HepG2 (cell line): Measurements from ENCODE around the gene ATP6V0E2. TPM values are rescaled to one million over a fixed set of nuclear protein-coding genes. Genes with fewer than 3 reads are reported as not detected.
A peak's percentile ranks its signal among the peaks of the same experiment; 100 is the strongest.

Experiments
- ARNT2 ChIP-seq: sonication (generic); formaldehyde crosslinking; IDR thresholded peaks from 2 replicates; pipeline ENCODE4 v1.8.0; 2022; ENCODE audit warnings: mild to moderate bottlenecking, low read depth, missing genetic modification reagents, moderate library complexity
- DPF2 ChIP-seq: sonication (generic); formaldehyde crosslinking; IDR thresholded peaks from 2 replicates; pipeline ENCODE4 v1.4.0; 2020; ENCODE audit warnings: mild to moderate bottlenecking, low read depth, missing genetic modification reagents, borderline replicate concordance
- FIP1L1 ChIP-seq: fragments of 200-400 bp; formaldehyde crosslinking; IDR thresholded peaks from 2 replicates; pipeline ENCODE4 v1.6.1; 2018; ENCODE audit warnings: low read depth, mild to moderate bottlenecking, low read length, moderate library complexity, borderline replicate concordance; ENCODE audit not compliant: insufficient read depth
- FOXM1 ChIP-seq: sonication (generic); formaldehyde crosslinking; IDR thresholded peaks from 2 replicates; pipeline ENCODE4 v1.5.0; 2020; ENCODE audit warnings: missing genetic modification reagents
- FOXP1 ChIP-seq, 2 experiments: fragments of 450-650 bp in 1 of 2; IDR thresholded peaks; 2 replicates each; pipeline ENCODE4 v1.6.1; 2017 to 2018; ENCODE audit warnings: antibody characterized with exemption in 1 of 2
- GATA4 ChIP-seq: sonication (generic); IDR thresholded peaks from 2 replicates; pipeline ENCODE4 v1.6.1; 2016; ENCODE audit warnings: antibody characterized with exemption, low read depth, borderline replicate concordance
- KLF15 ChIP-seq: sonication (generic); formaldehyde crosslinking; IDR thresholded peaks from 2 replicates; pipeline ENCODE4 v1.8.1; 2023; ENCODE audit warnings: borderline replicate concordance, mild to moderate bottlenecking, inconsistent platforms, missing genetic modification reagents, mixed read lengths
- MED1 ChIP-seq: sonication (generic); formaldehyde crosslinking; IDR thresholded peaks from 2 replicates; pipeline ENCODE4 v1.4.0; 2020; ENCODE audit warnings: missing genetic modification reagents
- NCOA1 ChIP-seq: sonication (generic); formaldehyde crosslinking; IDR thresholded peaks from 2 replicates; pipeline ENCODE4 v1.9.0; 2021; ENCODE audit warnings: missing genetic modification reagents
- PHF21A ChIP-seq: sonication (generic); formaldehyde crosslinking; IDR thresholded peaks from 2 replicates; pipeline ENCODE4 v1.5.0; 2020; ENCODE audit warnings: mild to moderate bottlenecking, missing genetic modification reagents
- TAF15 ChIP-seq: fragments of 200-400 bp; formaldehyde crosslinking; IDR thresholded peaks from one replicate; pipeline ENCODE4 v1.6.1; 2018; ENCODE audit warnings: mild to moderate bottlenecking, low read depth, low read length; ENCODE audit not compliant: poor library complexity, severe bottlenecking
- ZFY ChIP-seq: sonication (generic); formaldehyde crosslinking; IDR thresholded peaks from 2 replicates; pipeline ENCODE4 v1.4.0; 2020; ENCODE audit warnings: missing genetic modification reagents
- ZNF274 ChIP-seq: sonication (generic); formaldehyde crosslinking; IDR thresholded peaks from 2 replicates; pipeline ENCODE4 v1.5.1; 2020; ENCODE audit warnings: mild to moderate bottlenecking, missing genetic modification reagents
- ZNF296 ChIP-seq: sonication (generic); formaldehyde crosslinking; conservative IDR thresholded peaks from 2 replicates; pipeline ENCODE4 v1.5.0; 2020; ENCODE audit warnings: mild to moderate bottlenecking, missing genetic modification reagents
- ZNF335 ChIP-seq: sonication (generic); formaldehyde crosslinking; IDR thresholded peaks from 2 replicates; pipeline ENCODE4 v1.4.0; 2020; ENCODE audit warnings: missing genetic modification reagents
- ZNF383 ChIP-seq: sonication (generic); formaldehyde crosslinking; IDR thresholded peaks from 2 replicates; pipeline ENCODE4 v1.4.0; 2020; ENCODE audit warnings: missing genetic modification reagents, mild to moderate bottlenecking, borderline replicate concordance
- ZNF746 ChIP-seq: sonication (generic); formaldehyde crosslinking; IDR thresholded peaks from 2 replicates; pipeline ENCODE4 v1.8.0; 2022; ENCODE audit warnings: mild to moderate bottlenecking, missing genetic modification reagents
- ZNF788 ChIP-seq: sonication (generic); formaldehyde crosslinking; IDR thresholded peaks from 2 replicates; pipeline ENCODE4 v1.5.0; 2020; ENCODE audit warnings: mild to moderate bottlenecking, missing genetic modification reagents, borderline replicate concordance
- ZSCAN21 ChIP-seq: sonication (generic); formaldehyde crosslinking; IDR thresholded peaks from 2 replicates; pipeline ENCODE4 v1.8.0; 2022; ENCODE audit warnings: mild to moderate bottlenecking, missing genetic modification reagents, moderate library complexity, borderline replicate concordance
- polyA plus RNA-seq, 8 experiments: library from polyadenylated mRNA; depleted of rRNA in 3 of 8; stranded (reverse) in 7 of 8; unstranded in 1 of 8; fragments of >200 nt; fragmentation: Illumina TruSeq in 4 of 8; extraction: Trizol in 4 of 8; gene quantifications; 2 replicates each; pipeline versions ENCODE4 v1.2.1 to v1.2.3, GENCODE V29; 2011 to 2016; ENCODE audit warnings: low read depth in 4 of 8, missing spikeins in 1 of 8, mixed read lengths in 1 of 8; ENCODE audit not compliant: insufficient read depth in 1 of 8
- total RNA-seq, 5 experiments: library from RNA; depleted of rRNA; stranded (reverse); fragments of >200 nt; fragmentation: Illumina TruSeq; extraction: Trizol; gene quantifications; 2 replicates each; pipeline ENCODE4 v1.2.3, GENCODE V29; 2016; ENCODE audit warnings: low read depth in 1 of 5
- TF ChIP-seq, protein P1 (sequence below): sonication (generic); formaldehyde crosslinking; IDR thresholded peaks from 2 replicates; pipeline ENCODE4 v1.8.1; 2023; ENCODE audit warnings: mild to moderate bottlenecking, missing genetic modification reagents
- TF ChIP-seq, protein P2 (sequence below): sonication (generic); formaldehyde crosslinking; IDR thresholded peaks from 2 replicates; pipeline ENCODE4 v1.5.0; 2020; ENCODE audit warnings: mild to moderate bottlenecking, missing genetic modification reagents
- TF ChIP-seq, protein P3 (sequence below): sonication (generic); formaldehyde crosslinking; IDR thresholded peaks from 2 replicates; pipeline ENCODE4 v1.8.0; 2022; ENCODE audit warnings: mild to moderate bottlenecking, missing genetic modification reagents, moderate library complexity
- TF ChIP-seq, protein P4 (sequence below): sonication (generic); formaldehyde crosslinking; IDR thresholded peaks from 2 replicates; pipeline ENCODE4 v1.5.0; 2020; ENCODE audit warnings: mild to moderate bottlenecking, missing genetic modification reagents

Gene ATP6V0E2
- total and polyA plus RNA-seq, 2 of the 13 experiments (the other 11 are each of a cell fraction or from before 2014, with no cell fraction given) = 36.8 to 203 TPM

DNA sequence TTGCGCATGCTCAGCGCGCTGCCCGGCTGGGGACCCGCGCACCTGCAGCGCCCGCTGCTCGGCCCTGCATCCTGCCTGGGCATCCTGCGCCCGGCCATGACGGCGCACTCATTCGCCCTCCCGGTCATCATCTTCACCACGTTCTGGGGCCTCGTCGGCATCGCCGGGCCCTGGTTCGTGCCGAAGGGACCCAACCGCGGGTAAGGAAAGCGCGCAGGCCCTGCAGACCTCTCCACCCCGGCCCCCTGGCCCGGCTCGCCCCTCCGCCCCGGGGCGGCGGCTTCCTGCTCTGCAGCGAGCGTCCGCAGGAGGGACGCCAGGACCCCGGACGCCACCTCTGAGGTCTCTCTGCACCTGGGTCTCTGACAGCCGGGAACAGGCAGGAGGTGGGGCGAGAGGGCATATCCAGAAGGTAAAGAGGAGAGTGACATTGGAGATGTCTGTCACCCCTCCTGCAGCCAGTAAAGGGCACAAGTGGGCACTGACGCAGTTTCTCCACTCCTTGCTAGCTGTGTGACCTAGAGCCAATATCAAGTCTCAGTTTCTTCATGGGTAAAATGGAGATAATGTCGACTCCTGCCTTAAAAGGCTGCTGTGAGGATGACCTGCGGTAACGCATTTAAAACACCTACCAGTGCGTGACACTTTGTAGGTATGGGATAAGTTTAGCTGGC, 338 bp downstream of the ATP6V0E2 start (continued):
- no peak for TF ChIP-seq ZNF383 (CRISPR knock-in tag)
- TF ChIP-seq, protein P1, sequence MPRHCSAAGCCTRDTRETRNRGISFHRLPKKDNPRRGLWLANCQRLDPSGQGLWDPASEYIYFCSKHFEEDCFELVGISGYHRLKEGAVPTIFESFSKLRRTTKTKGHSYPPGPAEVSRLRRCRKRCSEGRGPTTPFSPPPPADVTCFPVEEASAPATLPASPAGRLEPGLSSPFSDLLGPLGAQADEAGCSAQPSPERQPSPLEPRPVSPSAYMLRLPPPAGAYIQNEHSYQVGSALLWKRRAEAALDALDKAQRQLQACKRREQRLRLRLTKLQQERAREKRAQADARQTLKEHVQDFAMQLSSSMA (CRISPR knock-in tag) = no peak; the same call in 1 of the 2 replicates
- peak; percentile 78 for TF ChIP-seq ZFY (CRISPR knock-in tag)
- TF ChIP-seq DPF2 (CRISPR knock-in tag) = no peak
- no peak for TF ChIP-seq KLF15
- no peak for TF ChIP-seq PHF21A (CRISPR knock-in tag)
- no peak for TF ChIP-seq ZSCAN21 (CRISPR knock-in tag)
- TF ChIP-seq NCOA1 (CRISPR knock-in tag) = peak; percentile 62; the same call in 1 of the 2 replicates
- TF ChIP-seq ZNF746 (CRISPR knock-in tag) = no peak; the same call in 1 of the 2 replicates
- TF ChIP-seq ARNT2 (CRISPR knock-in tag) = peak; percentile 49; the same call in 1 of the 2 replicates
- TF ChIP-seq FOXM1 (CRISPR knock-in tag) = no peak
- TF ChIP-seq TAF15 = no peak
- 0 out of 2 replicates have a peak, but pooled peaks have one; percentile 15 for TF ChIP-seq ZNF335 (CRISPR knock-in tag)
- TF ChIP-seq MED1 = no peak
- TF ChIP-seq ZNF274 (CRISPR knock-in tag) = peak; percentile 50; the same call in 1 of the 2 replicates
- TF ChIP-seq FIP1L1 = 0 out of 2 replicates have a peak, but pooled peaks have one; percentile 34
- no peak for TF ChIP-seq ZNF788 (CRISPR knock-in tag)
- TF ChIP-seq GATA4 = 0 out of 2 replicates have a peak, but pooled peaks have one; percentile 11
- TF ChIP-seq, protein P2, sequence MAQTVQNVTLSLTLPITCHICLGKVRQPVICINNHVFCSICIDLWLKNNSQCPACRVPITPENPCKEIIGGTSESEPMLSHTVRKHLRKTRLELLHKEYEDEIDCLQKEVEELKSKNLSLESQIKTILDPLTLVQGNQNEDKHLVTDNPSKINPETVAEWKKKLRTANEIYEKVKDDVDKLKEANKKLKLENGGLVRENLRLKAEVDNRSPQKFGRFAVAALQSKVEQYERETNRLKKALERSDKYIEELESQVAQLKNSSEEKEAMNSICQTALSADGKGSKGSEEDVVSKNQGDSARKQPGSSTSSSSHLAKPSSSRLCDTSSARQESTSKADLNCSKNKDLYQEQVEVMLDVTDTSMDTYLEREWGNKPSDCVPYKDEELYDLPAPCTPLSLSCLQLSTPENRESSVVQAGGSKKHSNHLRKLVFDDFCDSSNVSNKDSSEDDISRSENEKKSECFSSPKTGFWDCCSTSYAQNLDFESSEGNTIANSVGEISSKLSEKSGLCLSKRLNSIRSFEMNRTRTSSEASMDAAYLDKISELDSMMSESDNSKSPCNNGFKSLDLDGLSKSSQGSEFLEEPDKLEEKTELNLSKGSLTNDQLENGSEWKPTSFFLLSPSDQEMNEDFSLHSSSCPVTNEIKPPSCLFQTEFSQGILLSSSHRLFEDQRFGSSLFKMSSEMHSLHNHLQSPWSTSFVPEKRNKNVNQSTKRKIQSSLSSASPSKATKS (CRISPR knock-in tag) = no peak
- TF ChIP-seq, protein P3, sequence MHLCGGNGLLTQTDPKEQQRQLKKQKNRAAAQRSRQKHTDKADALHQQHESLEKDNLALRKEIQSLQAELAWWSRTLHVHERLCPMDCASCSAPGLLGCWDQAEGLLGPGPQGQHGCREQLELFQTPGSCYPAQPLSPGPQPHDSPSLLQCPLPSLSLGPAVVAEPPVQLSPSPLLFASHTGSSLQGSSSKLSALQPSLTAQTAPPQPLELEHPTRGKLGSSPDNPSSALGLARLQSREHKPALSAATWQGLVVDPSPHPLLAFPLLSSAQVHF (CRISPR knock-in tag) = 0 out of 2 replicates have a peak, but pooled peaks have one; percentile 23
- TF ChIP-seq, protein P4, sequence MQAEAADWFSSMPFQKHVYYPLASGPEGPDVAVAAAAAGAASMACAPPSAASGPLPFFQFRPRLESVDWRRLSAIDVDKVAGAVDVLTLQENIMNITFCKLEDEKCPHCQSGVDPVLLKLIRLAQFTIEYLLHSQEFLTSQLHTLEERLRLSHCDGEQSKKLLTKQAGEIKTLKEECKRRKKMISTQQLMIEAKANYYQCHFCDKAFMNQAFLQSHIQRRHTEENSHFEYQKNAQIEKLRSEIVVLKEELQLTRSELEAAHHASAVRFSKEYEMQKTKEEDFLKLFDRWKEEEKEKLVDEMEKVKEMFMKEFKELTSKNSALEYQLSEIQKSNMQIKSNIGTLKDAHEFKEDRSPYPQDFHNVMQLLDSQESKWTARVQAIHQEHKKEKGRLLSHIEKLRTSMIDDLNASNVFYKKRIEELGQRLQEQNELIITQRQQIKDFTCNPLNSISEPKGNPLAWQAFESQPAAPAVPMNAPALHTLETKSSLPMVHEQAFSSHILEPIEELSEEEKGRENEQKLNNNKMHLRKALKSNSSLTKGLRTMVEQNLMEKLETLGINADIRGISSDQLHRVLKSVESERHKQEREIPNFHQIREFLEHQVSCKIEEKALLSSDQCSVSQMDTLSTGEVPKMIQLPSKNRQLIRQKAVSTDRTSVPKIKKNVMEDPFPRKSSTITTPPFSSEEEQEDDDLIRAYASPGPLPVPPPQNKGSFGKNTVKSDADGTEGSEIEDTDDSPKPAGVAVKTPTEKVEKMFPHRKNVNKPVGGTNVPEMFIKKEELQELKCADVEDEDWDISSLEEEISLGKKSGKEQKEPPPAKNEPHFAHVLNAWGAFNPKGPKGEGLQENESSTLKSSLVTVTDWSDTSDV = no peak; the same call in 1 of the 2 replicates
- 0 out of 2 replicates have a peak, but pooled peaks have one; percentile 27 for TF ChIP-seq ZNF296
- no peak for TF ChIP-seq FOXP1 (IDR thresholded peaks at IDR 0.05)
- TF ChIP-seq FOXP1 (CRISPR knock-in tag; IDR thresholded peaks at IDR 0.05) = no peak
